Spleen (tissue), 11 donors: ENCODE results near the gene APOBEC2. TPM values are rescaled to one million over a fixed set of nuclear protein-coding genes. Genes with fewer than 3 reads are reported as not detected.
A peak's percentile ranks its signal among the peaks of the same experiment; 100 is the strongest.

Experiments
- DNase-seq: peaks from one replicate; pipeline ENCODE4 v3.0.0-alpha.2; 2020
- H3K27ac ChIP-seq, 8 donors: fragments of 200-600 bp; sonication (generic) in 7 of 8; 1 replicate in 4 of 8; 2 replicates in 4 of 8; pipeline versions ENCODE4 v1.5.0 to v1.8.0; 2016 to 2021; ENCODE audit warnings: inconsistent platforms in 4 of 8, mild to moderate bottlenecking in 4 of 8, moderate library complexity in 1 of 8
- H3K27me3 ChIP-seq, 7 donors: fragments of 200-600 bp; sonication (generic) in 6 of 7; replicated peaks in 1 of 7; 1 replicate in 4 of 7; 2 replicates in 3 of 7; pipeline versions ENCODE4 v1.5.0 to v1.8.0; 2016 to 2021; ENCODE audit warnings: inconsistent platforms in 3 of 7, mild to moderate bottlenecking in 1 of 7
- H3K36me3 ChIP-seq, 6 donors: fragments of 200-600 bp; sonication (generic) in 5 of 6; 1 replicate in 4 of 6; 2 replicates in 2 of 6; pipeline versions ENCODE4 v1.5.0 to v1.8.0; 2016 to 2021; ENCODE audit warnings: inconsistent platforms in 2 of 6
- H3K4me1 ChIP-seq, 6 donors: fragments of 200-600 bp; sonication (generic) in 5 of 6; 1 replicate in 3 of 6; 2 replicates in 3 of 6; pipeline versions ENCODE4 v1.5.0 to v1.8.0; 2016 to 2021; ENCODE audit warnings: inconsistent platforms in 3 of 6
- H3K4me3 ChIP-seq, 8 donors: fragments of 200-600 bp; sonication (generic) in 7 of 8; 1 replicate in 4 of 8; 2 replicates in 4 of 8; pipeline versions ENCODE4 v1.5.0 to v1.8.0; 2016 to 2021; ENCODE audit warnings: inconsistent platforms in 4 of 8, mild to moderate bottlenecking in 4 of 8, moderate library complexity in 2 of 8
- H3K9me3 ChIP-seq, 8 donors: fragments of 200-600 bp; sonication (generic) in 7 of 8; 1 replicate in 4 of 8; 2 replicates in 4 of 8; pipeline versions ENCODE4 v1.5.0 to v1.8.0; 2016 to 2021; ENCODE audit warnings: inconsistent platforms in 4 of 8
- CTCF ChIP-seq, 11 experiments: fragments of 200-600 bp in 7 of 11; fragments of 450-650 bp in 4 of 11; sonication (generic) in 4 of 11; IDR thresholded peaks in 8 of 11; conservative IDR thresholded peaks in 3 of 11; 1 replicate in 7 of 11; 2 replicates in 4 of 11; pipeline versions ENCODE4 v1.4.0 to v1.8.0; 2016 to 2021; ENCODE audit warnings: antibody characterized with exemption in 11 of 11, inconsistent platforms in 4 of 11, mild to moderate bottlenecking in 1 of 11
- POLR2A ChIP-seq, 3 donors: fragments of 450-650 bp; IDR thresholded peaks; one replicate each; pipeline ENCODE4 v1.5.1; 2017; ENCODE audit warnings: antibody characterized with exemption in 3 of 3, mild to moderate bottlenecking in 1 of 3
- POLR2AphosphoS5 ChIP-seq, 3 donors: sonication (generic); formaldehyde crosslinking; IDR thresholded peaks; one replicate each; pipeline ENCODE4 v1.5.1; 2017; ENCODE audit warnings: antibody characterized with exemption in 3 of 3
- WGBS, 5 donors: extraction: QIAGEN DNeasy Blood & Tissue Kit in 3 of 5; methylation state at CpG; one replicate each; pipeline versions ENCODE4 v1.1.5 to v1.1.7; 2013 to 2018; 5-methylcytosine and 5-hydroxymethylcytosine counted together
- intact Hi-C: fragments of 100-400 bp; cut with DNase I; formaldehyde crosslinking; loops from one replicate; pipeline ENCODE4 v1.15.0; 2023; ENCODE audit warnings: low total_unique reads
- polyA plus RNA-seq, 3 donors: library from polyadenylated mRNA; stranded (reverse); fragments of 200-250 nt; gene quantifications; one replicate each; pipeline ENCODE4 v1.2.1, GENCODE V29; 2013
- total RNA-seq, 7 donors: library from RNA; depleted of rRNA in 3 of 7; stranded (reverse); fragments of >200 nt in 3 of 7; fragmentation: NEBNext Ultra II Directional in 4 of 7; extraction: Animal tissue kit (Norgen Biotek cat#: 25700) in 4 of 7; gene quantifications; one replicate each; pipeline versions ENCODE4 v1.1.0 to v1.2.1, GENCODE V29; 2016 to 2021
- donor health status: healthy with polysubstance abuse.
- donor health status: DM: no; HTN: no; CAD: no; lungs with moderate emphysema.
- donor health status: DM: no; HTN: no; CAD: no.
- donor health status: Bipolar disorder and iron deficiency.
- donor health status: healthy.
- donor health status: DM: no; HTN: no; CAD: no.
- donor health status: DM: yes; HTN: yes; CAD: no.

The APOBEC2 gene
- total and polyA plus RNA-seq, 10 donors, result 0.23 TPM; not detected in 9

GRCh38 chr6:41088451-41088850 lies 35.4 kb downstream of the APOBEC2 start:
- Histone ChIP-seq H3K27ac (no peak overlapping the region), H3K4me1 (no peaks in the 10 kb centered on the region), H3K4me3 (no peak overlapping the region), H3K36me3 (peaks cover 10 to 100% (median 78%) of the 10 kb centered on the region in 6 donors), H3K27me3 (no peaks in the 10 kb centered on the region), H3K9me3 (no peaks in the 10 kb centered on the region)
- no peak for TF ChIP-seq POLR2AphosphoS5 (IDR thresholded peaks at IDR 0.05)
- no peak for TF ChIP-seq POLR2A (IDR thresholded peaks at IDR 0.05)
- no peak for TF ChIP-seq CTCF (IDR thresholded peaks at IDR 0.05 in 8 of 11, conservative IDR thresholded peaks at IDR 0.05 in 3 of 11)
- no peak for DNase-seq
- WGBS, 5 donors, result 94 to 98% (median 96%) methylated on average over 4 of the region's 4 CpGs
- intact Hi-C loops, result no loop called here

- intact Hi-C loops, result no loop called here
- no peaks in the 10 kb centered on the region for H3K27me3 ChIP-seq
Observed at GRCh38 chr6:41090841-41091761, 38.1 kb downstream of the APOBEC2 start.

GRCh38 chr6:41092421-41093140 lies 39.6 kb downstream of the APOBEC2 start:
- Histone ChIP-seq H3K36me3 (peaks cover 11 to 100% (median 91%) of the 10 kb centered on the region in 6 donors), H3K9me3 (no peaks in the 10 kb centered on the region), H3K4me1 (no peaks in the 10 kb centered on the region), H3K27me3 (no peaks in the 10 kb centered on the region), H3K4me3 (no peak overlapping the region), H3K27ac (no peak overlapping the region)
- 94 to 98% (median 97%) methylated on average over 4 of the region's 4 CpGs for WGBS, 5 donors
- no peak for DNase-seq
- TF ChIP-seq CTCF (IDR thresholded peaks at IDR 0.05 in 8 of 11, conservative IDR thresholded peaks at IDR 0.05 in 3 of 11) (peak in 2 of 11 experiments; percentile 17 to 28), POLR2AphosphoS5 (IDR thresholded peaks at IDR 0.05) (no peak)
- intact Hi-C loops, result no loop called here

More at GRCh38 chr6:41090841-41091761, 38.1 kb downstream of the APOBEC2 start:
- WGBS, 5 donors, result 52 to 100% (median 58%) methylated on average over 1 of the region's 1 CpG
- H3K9me3 ChIP-seq, result no peaks in the 10 kb centered on the region
- H3K27ac ChIP-seq, result no peak overlapping the region
- no peak overlapping the region for H3K4me3 ChIP-seq
- peaks cover 11 to 100% (median 79%) of the 10 kb centered on the region in 6 donors for H3K36me3 ChIP-seq
- no peaks in the 10 kb centered on the region for H3K4me1 ChIP-seq
- no peak for DNase-seq
- TF ChIP-seq POLR2AphosphoS5 (IDR thresholded peaks at IDR 0.05) (no peak), CTCF (IDR thresholded peaks at IDR 0.05 in 8 of 11, conservative IDR thresholded peaks at IDR 0.05 in 3 of 11) (no peak), POLR2A (IDR thresholded peaks at IDR 0.05) (no peak)

GRCh38 chr6:41093729-41094128 lies 40.7 kb downstream of the APOBEC2 start:
- no peak for DNase-seq
- Histone ChIP-seq H3K4me3 (no peak overlapping the region), H3K36me3 (peaks cover 11 to 100% (median 97%) of the 10 kb centered on the region in 6 donors), H3K27me3 (no peaks in the 10 kb centered on the region), H3K27ac (no peak overlapping the region), H3K9me3 (no peaks in the 10 kb centered on the region), H3K4me1 (no peaks in the 10 kb centered on the region)
- WGBS, 5 donors, result 94 to 99% (median 95%) methylated on average over 6 of the region's 6 CpGs
- intact Hi-C loops, result no loop called here
- TF ChIP-seq POLR2A (IDR thresholded peaks at IDR 0.05) (no peak), CTCF (IDR thresholded peaks at IDR 0.05 in 8 of 11, conservative IDR thresholded peaks at IDR 0.05 in 3 of 11) (no peak), POLR2AphosphoS5 (IDR thresholded peaks at IDR 0.05) (no peak)
